Erythroblast (primary cell): ENCODE measurements around the gene EOMES.

Experiments used
- GATA1 ChIP-seq: IDR thresholded peaks from 2 replicates; pipeline ENCODE4 v1.6.1; 2011; ENCODE audit warnings: low read depth, mild to moderate bottlenecking, control low read depth, low read length, moderate library complexity
- POLR2A ChIP-seq: IDR thresholded peaks from 2 replicates; pipeline ENCODE4 v1.6.1; 2011; ENCODE audit warnings: mild to moderate bottlenecking, low read length

DNA sequence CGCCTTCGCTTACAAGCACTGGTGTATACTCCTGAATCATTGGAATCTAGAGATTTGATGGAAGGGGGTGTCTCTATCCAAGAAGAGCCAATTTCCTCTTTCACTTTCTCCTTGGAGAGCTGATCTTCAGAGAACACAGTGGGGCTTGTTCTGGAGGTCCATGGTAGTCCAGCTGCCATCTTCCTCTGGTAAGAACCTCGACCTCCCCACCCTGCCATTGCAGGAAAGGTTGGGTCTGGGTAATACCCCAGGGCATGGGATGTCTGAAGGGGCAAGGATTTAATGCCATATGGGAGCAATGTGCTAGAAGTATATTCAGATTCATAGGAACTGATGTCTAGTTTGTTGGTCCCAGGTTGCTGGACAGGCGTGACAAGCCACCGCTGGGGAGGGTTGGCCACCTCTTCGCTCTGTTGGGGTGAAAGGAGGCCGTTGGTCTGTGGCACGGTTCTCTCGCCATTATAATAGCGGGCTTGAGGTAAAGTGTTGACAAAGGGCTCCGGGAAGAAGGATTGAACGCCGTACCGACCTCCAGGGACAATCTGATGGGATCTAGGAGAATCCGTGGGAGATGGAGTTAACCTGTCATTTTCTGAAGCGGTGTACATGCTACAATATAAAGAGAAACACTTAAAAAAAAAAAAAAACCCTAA is 4.8 kb downstream of the EOMES start:
- TF ChIP-seq POLR2A, result no peak
- no peak for TF ChIP-seq GATA1
